Measurements from ENCODE around the gene DLGAP1.

DNA sequence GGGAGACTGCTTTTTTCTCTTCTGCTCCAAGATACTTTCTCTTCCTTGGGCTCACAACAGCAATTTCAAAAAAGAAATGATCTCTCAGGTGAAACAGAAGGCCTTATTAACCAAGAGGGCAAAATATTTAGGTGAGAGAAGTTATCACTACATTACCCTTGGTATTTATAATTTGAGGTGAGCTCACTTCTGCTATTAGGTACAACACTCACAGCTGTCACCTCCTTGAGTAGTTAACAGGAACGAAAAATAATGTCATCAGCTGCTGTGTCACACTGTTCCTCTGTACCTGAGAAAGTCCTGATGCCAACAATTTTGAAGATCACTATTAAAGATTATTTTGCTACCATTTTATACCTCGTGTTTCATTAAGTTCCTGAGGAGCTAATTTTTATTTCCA is 205.0 kb downstream of the DLGAP1 start:
- no peak for TF ChIP-seq SMC3 (IDR thresholded peaks at IDR 0.05; ENCODE audit: low read depth, low read length)
- no peak for TF ChIP-seq POLR2A (IDR thresholded peaks at IDR 0.05; ENCODE audit: low read depth, low read length)
- TF ChIP-seq, protein P1, sequence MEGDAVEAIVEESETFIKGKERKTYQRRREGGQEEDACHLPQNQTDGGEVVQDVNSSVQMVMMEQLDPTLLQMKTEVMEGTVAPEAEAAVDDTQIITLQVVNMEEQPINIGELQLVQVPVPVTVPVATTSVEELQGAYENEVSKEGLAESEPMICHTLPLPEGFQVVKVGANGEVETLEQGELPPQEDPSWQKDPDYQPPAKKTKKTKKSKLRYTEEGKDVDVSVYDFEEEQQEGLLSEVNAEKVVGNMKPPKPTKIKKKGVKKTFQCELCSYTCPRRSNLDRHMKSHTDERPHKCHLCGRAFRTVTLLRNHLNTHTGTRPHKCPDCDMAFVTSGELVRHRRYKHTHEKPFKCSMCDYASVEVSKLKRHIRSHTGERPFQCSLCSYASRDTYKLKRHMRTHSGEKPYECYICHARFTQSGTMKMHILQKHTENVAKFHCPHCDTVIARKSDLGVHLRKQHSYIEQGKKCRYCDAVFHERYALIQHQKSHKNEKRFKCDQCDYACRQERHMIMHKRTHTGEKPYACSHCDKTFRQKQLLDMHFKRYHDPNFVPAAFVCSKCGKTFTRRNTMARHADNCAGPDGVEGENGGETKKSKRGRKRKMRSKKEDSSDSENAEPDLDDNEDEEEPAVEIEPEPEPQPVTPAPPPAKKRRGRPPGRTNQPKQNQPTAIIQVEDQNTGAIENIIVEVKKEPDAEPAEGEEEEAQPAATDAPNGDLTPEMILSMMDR (conservative IDR thresholded peaks at IDR 0.05; ENCODE audit: low read depth, low read length), result no peak
- TF ChIP-seq MXI1 (IDR thresholded peaks at IDR 0.05; ENCODE audit: borderline replicate concordance, low read depth, low read length), result no peak
- TF ChIP-seq RCOR1 (IDR thresholded peaks at IDR 0.05; ENCODE audit: insufficient replicate concordance, low read length), result no peak
- TF ChIP-seq RAD21 (IDR thresholded peaks at IDR 0.05; ENCODE audit: low read length), result no peak
- TF ChIP-seq NFE2L2 (IDR thresholded peaks at IDR 0.05; ENCODE audit: low read depth, low read length), result no peak
- TF ChIP-seq RFX5 (IDR thresholded peaks at IDR 0.05; ENCODE audit: low read depth, low read length), result no peak
- TF ChIP-seq, protein P2, sequence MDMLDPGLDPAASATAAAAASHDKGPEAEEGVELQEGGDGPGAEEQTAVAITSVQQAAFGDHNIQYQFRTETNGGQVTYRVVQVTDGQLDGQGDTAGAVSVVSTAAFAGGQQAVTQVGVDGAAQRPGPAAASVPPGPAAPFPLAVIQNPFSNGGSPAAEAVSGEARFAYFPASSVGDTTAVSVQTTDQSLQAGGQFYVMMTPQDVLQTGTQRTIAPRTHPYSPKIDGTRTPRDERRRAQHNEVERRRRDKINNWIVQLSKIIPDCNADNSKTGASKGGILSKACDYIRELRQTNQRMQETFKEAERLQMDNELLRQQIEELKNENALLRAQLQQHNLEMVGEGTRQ (IDR thresholded peaks at IDR 0.05; ENCODE audit: low read depth, low read length), result no peak
- TF ChIP-seq BHLHE40 (IDR thresholded peaks at IDR 0.05; ENCODE audit: low read depth, low read length), result no peak
- no peak for TF ChIP-seq CEBPB (IDR thresholded peaks at IDR 0.05; ENCODE audit: low read depth, low read length)
